Astrocyte (in vitro differentiated cells and primary cell): Measurements from ENCODE around the gene NEK10. TPM values are rescaled to one million over a fixed set of nuclear protein-coding genes. Genes with fewer than 3 reads are reported as not detected.

Experiments used
- DNase-seq: peaks from one replicate; pipeline ENCODE4 v3.0.0-alpha.2; 2010; ENCODE audit warnings: low read depth
- FAIRE-seq: peaks from 2 replicates; lab custom pipeline; 2011; peaks lifted over from hg19 to GRCh38; lab: Jason Lieb, UNC
- H2AFZ ChIP-seq: 2 replicates; pipeline ENCODE4 v1.6.0; 2012; ENCODE audit warnings: low read depth, low read length, inconsistent platforms
- H3K27ac ChIP-seq: 2 replicates; pipeline ENCODE4 v1.5.1; 2011; ENCODE audit warnings: low read depth, low read length, inconsistent platforms
- H3K27me3 ChIP-seq: 2 replicates; pipeline ENCODE4 v1.6.0; 2011; ENCODE audit warnings: low read length, inconsistent platforms; ENCODE audit not compliant: insufficient read depth
- H3K36me3 ChIP-seq: 2 replicates; pipeline ENCODE4 v1.5.1; 2011; ENCODE audit warnings: low read length, inconsistent platforms; ENCODE audit not compliant: insufficient read depth
- H3K4me1 ChIP-seq: 2 replicates; pipeline ENCODE4 v1.5.1; 2011; ENCODE audit warnings: low read length, inconsistent platforms; ENCODE audit not compliant: insufficient read depth
- H3K4me2 ChIP-seq: 2 replicates; pipeline ENCODE4 v1.6.0; 2012; ENCODE audit warnings: low read length, inconsistent platforms
- H3K4me3 ChIP-seq: 2 replicates; pipeline ENCODE4 v1.5.1; 2011; ENCODE audit warnings: low read depth, mild to moderate bottlenecking, low read length, inconsistent platforms; ENCODE audit not compliant: insufficient read depth
- H3K79me2 ChIP-seq: 2 replicates; pipeline ENCODE4 v1.6.0; 2012; ENCODE audit warnings: mild to moderate bottlenecking, low read length, inconsistent platforms; ENCODE audit not compliant: insufficient read depth
- H3K9ac ChIP-seq: 2 replicates; pipeline ENCODE4 v1.6.0; 2012; ENCODE audit warnings: mild to moderate bottlenecking, low read length, inconsistent platforms
- H3K9me3 ChIP-seq: 2 replicates; pipeline ENCODE4 v1.5.1; 2012; ENCODE audit warnings: low read depth, mild to moderate bottlenecking, low read length, inconsistent platforms; ENCODE audit not compliant: insufficient read depth
- H4K20me1 ChIP-seq: 2 replicates; pipeline ENCODE4 v1.6.0; 2012; ENCODE audit warnings: low read length, inconsistent platforms; ENCODE audit not compliant: insufficient read depth
- H3K27ac Mint-ChIP-seq: one replicate; pipeline ENCODE4 v1.8.0; 2021; ENCODE audit warnings: mild to moderate bottlenecking, mixed read lengths; ENCODE audit not compliant: unreplicated experiment
- H3K27me3 Mint-ChIP-seq: one replicate; pipeline ENCODE4 v1.8.0; 2021; ENCODE audit warnings: low read depth, mixed read lengths; ENCODE audit not compliant: unreplicated experiment
- H3K36me3 Mint-ChIP-seq: one replicate; pipeline ENCODE4 v1.8.0; 2021; ENCODE audit warnings: low read depth, mixed read lengths; ENCODE audit not compliant: unreplicated experiment
- H3K4me1 Mint-ChIP-seq: one replicate; pipeline ENCODE4 v1.8.0; 2021; ENCODE audit warnings: low read depth, mixed read lengths; ENCODE audit not compliant: unreplicated experiment
- H3K4me3 Mint-ChIP-seq: one replicate; pipeline ENCODE4 v1.8.0; 2021; ENCODE audit warnings: mild to moderate bottlenecking, moderate library complexity, mixed read lengths; ENCODE audit not compliant: unreplicated experiment
- H3K9me3 Mint-ChIP-seq: one replicate; pipeline ENCODE4 v1.8.0; 2021; ENCODE audit warnings: mild to moderate bottlenecking, mixed read lengths; ENCODE audit not compliant: unreplicated experiment
- CTCF ChIP-seq: IDR thresholded peaks from 2 replicates; pipeline ENCODE4 v1.5.1; 2011; ENCODE audit warnings: low read depth, mild to moderate bottlenecking, inconsistent platforms, low read length, moderate library complexity; ENCODE audit not compliant: insufficient read depth
- EZH2 ChIP-seq: IDR thresholded peaks from 2 replicates; pipeline ENCODE4 v1.6.1; 2012; ENCODE audit warnings: mild to moderate bottlenecking, low read length, inconsistent platforms; ENCODE audit not compliant: insufficient read depth
- total RNA-seq: library from RNA; stranded (reverse); gene quantifications from 2 replicates; pipeline ENCODE4 v1.2.1, GENCODE V29; 2021

NEK10 gene
- total RNA-seq, 1 donor from 2014 or later = 3.2 TPM

- TF ChIP-seq CTCF = no peak
- TF ChIP-seq EZH2 = no peak
- Histone ChIP-seq H3K4me2 (no peak overlapping the region), H3K9ac (no peak overlapping the region), H3K36me3 (no peaks in the 10 kb centered on the region), H3K27ac (no peak overlapping the region), H2AFZ (no peak overlapping the region), H3K9me3 (no peaks in the 10 kb centered on the region), H3K79me2 (no peaks in the 10 kb centered on the region), H3K27me3 (no peaks in the 10 kb centered on the region), H3K4me1 (no peaks in the 10 kb centered on the region), H3K4me3 (no peak overlapping the region), H4K20me1 (no peaks in the 10 kb centered on the region)
- DNase-seq (no peak), FAIRE-seq (no peak)
- no peaks in the 10 kb centered on the region for H3K36me3 Mint-ChIP-seq
- no peak overlapping the region for H3K27ac Mint-ChIP-seq
- peaks cover 3% of the 10 kb centered on the region for H3K4me1 Mint-ChIP-seq
- peaks cover 2% of the 10 kb centered on the region for H3K27me3 Mint-ChIP-seq
- no peaks in the 10 kb centered on the region for H3K9me3 Mint-ChIP-seq
- no peak overlapping the region for H3K4me3 Mint-ChIP-seq
These were observed 292.2 kb downstream of the NEK10 start for GRCh38 chr3:27076815-27077630.

GRCh38 chr3:27074914-27075313 is 294.3 kb downstream of the NEK10 start:
- H3K27me3 ChIP-seq = no peaks in the 10 kb centered on the region
- H3K4me1 Mint-ChIP-seq = peaks cover 2% of the 10 kb centered on the region
- no peak overlapping the region for H3K9ac ChIP-seq
- no peaks in the 10 kb centered on the region for H3K36me3 Mint-ChIP-seq
- H3K9me3 Mint-ChIP-seq = no peaks in the 10 kb centered on the region
- peaks cover 2% of the 10 kb centered on the region for H3K27me3 Mint-ChIP-seq
- H3K4me2 ChIP-seq = no peak overlapping the region
- no peak overlapping the region for H3K4me3 ChIP-seq
- no peaks in the 10 kb centered on the region for H3K79me2 ChIP-seq
- FAIRE-seq (no peak), DNase-seq (no peak)
- H4K20me1 ChIP-seq = no peaks in the 10 kb centered on the region
- H3K4me1 ChIP-seq = no peaks in the 10 kb centered on the region
- H3K27ac ChIP-seq = no peak overlapping the region
- TF ChIP-seq CTCF (no peak), EZH2 (no peak)
- H3K4me3 Mint-ChIP-seq = no peak overlapping the region
- H3K27ac Mint-ChIP-seq = no peak overlapping the region
- H3K36me3 ChIP-seq = no peaks in the 10 kb centered on the region
- H2AFZ ChIP-seq = no peak overlapping the region
- no peaks in the 10 kb centered on the region for H3K9me3 ChIP-seq

- H3K4me1 Mint-ChIP-seq = no peaks in the 10 kb centered on the region
- no peak overlapping the region for H3K4me3 Mint-ChIP-seq
- FAIRE-seq (no peak), DNase-seq (no peak)
- TF ChIP-seq EZH2 = no peak
- TF ChIP-seq CTCF = no peak
- no peaks in the 10 kb centered on the region for H3K27me3 ChIP-seq
- H3K27ac ChIP-seq = no peak overlapping the region
- no peaks in the 10 kb centered on the region for H3K36me3 ChIP-seq
- no peak overlapping the region for H3K9ac ChIP-seq
- H3K9me3 ChIP-seq = no peaks in the 10 kb centered on the region
- H3K4me3 ChIP-seq = no peak overlapping the region
- no peaks in the 10 kb centered on the region for H3K36me3 Mint-ChIP-seq
- H3K4me1 ChIP-seq = no peaks in the 10 kb centered on the region
- no peaks in the 10 kb centered on the region for H3K79me2 ChIP-seq
- H3K9me3 Mint-ChIP-seq = no peaks in the 10 kb centered on the region
- H3K27me3 Mint-ChIP-seq = peaks cover 2% of the 10 kb centered on the region
- H3K27ac Mint-ChIP-seq = no peak overlapping the region
- H2AFZ ChIP-seq = no peak overlapping the region
- H4K20me1 ChIP-seq = no peaks in the 10 kb centered on the region
- H3K4me2 ChIP-seq = no peak overlapping the region
These were observed 295.3 kb downstream of the NEK10 start for GRCh38 chr3:27073912-27074311.
